Renal cortex interstitium (tissue), 11 donors: Measurements from ENCODE around the gene ADGRB2. TPM values are rescaled to one million over a fixed set of nuclear protein-coding genes. Genes with fewer than 3 reads are reported as not detected.

Source experiments
- DNase-seq, 11 donors: peaks; one replicate each; pipeline ENCODE4 v3.0.0-alpha.2; 2013; ENCODE audit warnings: low read depth in 9 of 11, low spot score in 4 of 11; ENCODE audit errors: extremely low read depth in 1 of 11
- polyA plus RNA-seq, 3 donors: library from polyadenylated mRNA; unstranded; fragments of 120-200 nt; gene quantifications; one replicate each; pipeline ENCODE4 v1.2.1, GENCODE V29; 2013; ENCODE audit not compliant: insufficient read length in 3 of 3

The ADGRB2 gene
- polyA plus RNA-seq, 3 donors = 9.7 to 17.9 (median 16.7) TPM

DNA sequence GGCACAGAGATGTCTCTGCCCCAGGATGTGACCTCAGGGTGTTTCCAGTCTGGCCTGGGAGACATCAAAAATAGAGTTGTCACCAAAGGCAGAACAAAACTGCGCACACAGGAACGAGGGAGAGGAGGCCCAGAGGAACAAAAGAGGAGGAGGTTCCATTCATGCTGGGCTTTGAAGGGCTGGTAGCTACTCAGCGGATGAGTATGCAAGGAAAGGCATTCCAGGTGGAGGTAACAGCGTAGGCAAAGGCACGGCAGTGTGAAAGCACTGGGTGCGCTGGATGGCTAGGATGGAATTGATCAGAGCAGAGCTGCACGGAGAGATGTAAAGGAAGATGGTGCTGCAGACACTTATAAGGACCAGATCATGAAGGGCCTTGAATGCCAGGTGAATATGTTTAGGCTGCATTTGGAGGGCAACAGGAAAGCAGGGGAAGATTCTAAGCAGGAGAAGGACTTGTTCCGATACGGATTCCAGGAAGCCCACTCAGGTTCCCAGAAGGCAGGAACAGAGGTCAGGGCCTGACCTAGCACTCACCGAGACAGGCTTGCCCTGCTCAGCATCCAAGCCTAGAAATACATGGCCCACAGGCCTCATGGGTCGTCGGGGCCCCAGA lies 66.7 kb downstream of the ADGRB2 start:
- no peak for DNase-seq

DNA sequence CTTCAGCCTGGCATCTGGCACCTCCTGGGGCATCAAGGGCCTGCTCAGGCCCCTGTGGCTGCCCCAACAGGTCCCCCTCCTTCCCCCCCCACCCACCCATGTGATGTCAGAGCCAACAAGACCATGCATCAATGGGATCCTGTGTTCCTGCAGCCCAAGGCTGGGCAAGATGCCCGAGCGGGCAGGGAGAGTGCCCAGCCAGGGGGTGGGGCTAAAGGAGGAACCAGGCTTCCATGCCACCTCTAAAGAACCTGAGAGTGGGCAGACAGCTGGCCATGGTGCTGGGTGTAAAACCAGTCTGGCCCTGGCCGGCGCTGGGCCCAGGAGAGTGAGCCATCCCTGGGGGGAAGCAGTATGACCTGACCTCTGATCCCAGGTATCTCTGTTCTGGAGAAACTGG lies 67.9 kb downstream of the ADGRB2 start:
- DNase-seq = no peak

DNA sequence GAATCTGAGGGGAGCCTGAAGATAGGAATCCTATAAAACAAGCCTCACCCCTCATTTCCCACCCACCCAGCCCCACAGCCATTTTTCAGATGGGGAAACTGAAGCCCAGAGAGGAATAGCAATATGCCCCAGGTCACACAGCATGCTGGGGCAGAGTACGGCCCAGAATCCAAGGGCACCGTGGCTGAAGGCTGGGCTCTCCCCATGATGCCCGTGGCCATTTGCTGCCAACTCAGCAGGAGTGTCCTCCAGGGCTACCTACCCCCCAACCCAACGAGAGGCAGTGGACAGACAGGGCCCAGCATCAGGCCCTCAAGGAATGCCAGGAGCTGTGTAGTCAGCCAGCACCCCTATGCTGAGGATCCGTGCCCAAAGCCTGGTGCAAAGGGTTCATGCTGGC lies 68.8 kb downstream of the ADGRB2 start:
- DNase-seq = no peak

- DNase-seq = no peak
These were observed 69.2 kb downstream of the ADGRB2 start for GRCh38 chr1:31694964-31695313.

DNA sequence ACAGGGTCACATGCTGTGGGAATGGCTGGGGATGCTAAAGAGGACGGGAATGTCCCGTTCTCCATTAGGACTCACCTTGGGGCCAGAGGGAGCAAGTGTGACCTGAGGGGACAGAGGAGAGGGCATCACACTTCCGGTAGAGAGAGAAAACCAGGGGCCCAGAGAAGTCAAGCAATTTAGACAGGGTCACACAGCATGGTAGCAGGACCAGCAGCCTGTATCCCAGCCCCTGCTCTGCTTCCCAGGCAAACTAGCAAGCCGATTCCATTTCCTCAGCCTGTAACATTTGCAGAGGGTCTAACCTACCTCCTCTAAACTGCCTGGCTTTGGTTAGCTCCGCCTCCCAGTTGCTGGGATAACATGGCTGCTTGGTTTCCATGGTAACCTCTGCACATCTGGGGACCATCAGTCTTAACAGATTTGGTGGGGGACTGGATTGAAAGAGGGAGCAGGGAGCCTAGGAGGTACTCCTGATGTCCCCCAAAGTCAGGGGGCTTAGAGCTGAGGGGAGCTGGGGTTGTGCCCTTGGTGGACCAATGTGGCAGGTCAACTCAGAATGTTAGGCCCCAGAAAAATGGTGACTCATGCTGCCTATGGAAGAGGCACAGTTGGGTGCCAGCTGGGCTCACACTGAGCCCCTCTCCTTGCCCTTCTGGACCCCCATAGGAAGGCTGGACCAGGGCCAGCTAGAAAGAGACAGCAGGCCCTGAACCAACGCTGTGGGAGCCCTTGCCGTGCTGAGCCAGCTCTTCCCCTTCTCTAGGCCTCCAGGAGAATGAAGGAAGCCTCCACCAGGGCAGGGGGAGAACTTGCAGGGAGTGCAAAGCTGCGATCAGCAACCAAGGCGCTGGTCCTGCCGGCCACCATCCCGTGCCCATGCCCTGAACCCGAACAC lies 69.8 kb downstream of the ADGRB2 start:
- DNase-seq = no peak

DNA sequence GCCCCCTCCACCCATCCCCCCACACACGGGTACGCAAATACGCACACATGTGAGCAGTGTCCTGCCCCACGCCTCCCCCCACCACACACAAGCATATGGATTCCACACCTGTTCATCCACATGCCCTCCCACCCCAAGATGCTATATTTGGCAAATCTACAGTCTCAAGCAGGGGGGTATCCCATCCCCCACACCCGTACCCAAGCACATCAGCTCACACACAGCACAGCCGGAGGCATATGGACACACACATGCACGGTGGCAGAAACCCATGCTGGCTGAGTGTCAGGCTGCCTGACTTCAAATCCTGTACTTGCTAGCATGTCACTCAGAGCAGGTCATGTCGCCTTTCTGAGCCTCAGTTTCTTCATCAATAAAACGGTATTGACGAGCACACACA lies 70.9 kb downstream of the ADGRB2 start:
- DNase-seq = no peak

DNA sequence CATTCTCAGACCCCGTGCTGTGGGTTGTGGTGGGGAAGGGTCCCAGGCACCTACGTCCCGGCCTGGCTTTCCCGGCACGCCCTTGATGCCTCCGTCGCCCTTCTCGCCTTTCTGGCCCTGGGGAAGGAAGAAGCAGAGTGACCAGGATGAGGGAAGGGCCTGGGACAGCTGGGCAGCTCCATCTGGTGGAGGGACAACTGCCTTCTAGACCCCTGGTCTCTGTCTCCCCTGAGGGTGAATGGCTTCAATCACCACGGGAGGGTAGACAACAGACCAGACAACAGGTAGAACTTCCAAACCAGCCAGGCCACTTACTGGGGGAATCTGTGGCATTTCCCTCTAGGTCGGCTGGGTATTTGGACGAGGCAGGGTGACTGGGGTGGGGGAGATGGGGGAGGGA lies 72.2 kb downstream of the ADGRB2 start:
- DNase-seq = no peak

DNA sequence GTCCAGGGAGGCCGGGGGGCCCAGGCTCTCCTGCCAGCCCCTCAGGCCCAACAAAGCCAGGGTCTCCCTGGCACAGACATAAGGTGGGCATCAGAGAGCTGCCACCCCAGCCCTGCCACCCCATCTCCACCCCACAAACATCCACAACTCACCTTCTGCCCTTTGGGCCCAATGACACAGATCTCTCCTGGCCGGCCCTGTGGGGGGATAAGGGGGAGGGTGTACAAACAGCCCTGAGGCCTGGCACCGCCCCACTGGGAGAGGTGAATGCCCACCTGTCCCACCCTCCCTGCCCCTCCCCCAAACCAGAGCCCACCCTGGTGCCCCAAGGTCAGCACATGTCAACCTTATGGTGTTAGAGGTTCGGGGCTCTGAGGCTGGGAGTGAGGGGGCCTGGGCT lies 72.7 kb downstream of the ADGRB2 start:
- no peak for DNase-seq

- no peak for DNase-seq
These were observed 73.2 kb downstream of the ADGRB2 start for GRCh38 chr1:31690921-31691320.

DNA sequence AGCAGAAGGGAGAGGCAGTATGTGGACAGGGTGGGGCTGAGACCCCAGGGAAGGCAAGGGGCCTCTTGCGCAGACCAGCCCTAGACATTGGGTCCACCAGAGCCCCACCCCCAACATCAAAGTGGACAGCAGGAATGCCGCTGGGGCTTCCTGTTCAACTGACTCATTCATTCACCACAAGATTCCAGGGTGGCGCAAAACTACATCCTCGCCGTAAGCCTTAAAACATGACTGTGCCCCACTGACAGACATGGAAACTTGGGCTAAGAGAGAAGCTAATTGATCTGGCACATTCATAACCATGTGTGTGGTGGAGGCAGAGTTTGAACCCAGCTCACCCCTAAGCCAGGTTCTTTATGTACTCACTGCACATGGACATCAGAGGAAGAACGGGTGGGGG lies 74.3 kb downstream of the ADGRB2 start:
- no peak for DNase-seq

- no peak for DNase-seq
These were observed 74.8 kb downstream of the ADGRB2 start for GRCh38 chr1:31689379-31689778.

DNA sequence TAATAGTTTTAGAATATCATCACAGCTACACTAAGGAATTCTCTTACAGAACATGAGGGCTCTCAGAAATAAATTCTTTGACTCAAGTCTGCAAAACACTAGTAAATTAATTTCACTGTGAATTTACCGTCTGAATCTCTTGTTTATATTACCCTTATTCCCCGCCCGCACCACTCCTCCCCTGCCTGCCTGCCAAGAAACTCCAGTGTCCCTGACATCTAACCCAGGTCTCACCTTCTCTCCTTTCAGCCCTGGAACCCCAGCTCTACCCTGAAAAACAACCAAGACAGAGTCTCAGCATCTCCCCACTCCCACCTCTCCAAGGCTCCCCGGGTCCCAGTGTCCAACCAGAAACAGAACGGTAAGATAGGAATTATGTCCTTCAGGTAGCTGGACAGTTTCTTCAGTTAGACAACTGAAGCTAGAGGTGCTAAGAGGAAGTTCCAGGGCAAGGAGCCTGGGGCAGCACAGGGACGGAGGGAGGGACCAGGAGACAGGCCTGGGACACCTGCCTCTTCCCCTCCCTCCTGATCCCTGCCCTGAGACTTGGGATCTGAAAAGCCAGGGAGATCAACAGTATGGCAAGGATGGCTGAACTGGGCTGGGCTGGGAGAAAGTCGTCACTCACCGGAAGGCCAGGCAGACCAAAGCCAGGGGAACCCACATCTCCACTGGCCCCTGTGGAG lies 75.8 kb downstream of the ADGRB2 start:
- DNase-seq = no peak

DNA sequence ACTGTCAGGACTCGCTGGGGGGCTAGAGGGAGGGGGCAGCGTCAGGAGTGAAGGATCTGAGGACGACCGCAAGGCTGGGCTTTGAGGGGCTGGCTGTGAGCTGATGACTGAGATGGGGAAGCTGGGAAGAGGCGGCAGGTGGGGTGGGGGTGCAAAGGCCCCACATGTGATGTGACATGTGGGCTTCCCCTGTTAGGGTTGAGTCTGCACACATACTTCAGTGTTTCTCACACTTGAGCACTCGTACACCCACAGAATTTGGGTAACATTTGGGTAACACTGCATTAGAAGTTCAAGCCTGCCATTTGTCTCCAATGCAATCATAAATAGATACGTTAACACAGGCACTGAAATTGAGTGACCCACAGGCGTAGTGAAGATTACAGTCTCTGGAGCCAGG lies 76.5 kb downstream of the ADGRB2 start:
- DNase-seq = no peak

- DNase-seq = no peak
These were observed 78.3 kb downstream of the ADGRB2 start for GRCh38 chr1:31685795-31686194.

DNA sequence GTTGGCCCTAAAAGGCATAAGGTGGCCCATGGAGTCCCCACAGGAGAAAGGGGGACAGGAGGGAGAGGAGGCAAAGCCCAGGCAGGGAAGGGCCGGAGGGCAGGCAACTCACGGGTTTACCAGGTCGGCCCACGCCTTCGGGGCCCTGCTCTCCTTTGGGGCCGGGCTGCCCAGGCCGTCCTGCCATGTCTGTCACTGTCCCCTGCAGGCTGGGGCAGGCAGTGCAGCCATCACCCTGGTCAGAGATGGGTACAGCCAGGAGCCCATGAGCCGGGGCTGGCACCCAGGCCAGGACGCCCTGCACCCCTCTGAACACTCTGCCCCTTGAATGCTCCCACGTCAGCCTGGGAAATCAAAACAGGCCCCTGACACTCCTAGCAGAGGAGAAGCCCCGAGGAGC lies 80.1 kb downstream of the ADGRB2 start:
- DNase-seq = no peak

DNA sequence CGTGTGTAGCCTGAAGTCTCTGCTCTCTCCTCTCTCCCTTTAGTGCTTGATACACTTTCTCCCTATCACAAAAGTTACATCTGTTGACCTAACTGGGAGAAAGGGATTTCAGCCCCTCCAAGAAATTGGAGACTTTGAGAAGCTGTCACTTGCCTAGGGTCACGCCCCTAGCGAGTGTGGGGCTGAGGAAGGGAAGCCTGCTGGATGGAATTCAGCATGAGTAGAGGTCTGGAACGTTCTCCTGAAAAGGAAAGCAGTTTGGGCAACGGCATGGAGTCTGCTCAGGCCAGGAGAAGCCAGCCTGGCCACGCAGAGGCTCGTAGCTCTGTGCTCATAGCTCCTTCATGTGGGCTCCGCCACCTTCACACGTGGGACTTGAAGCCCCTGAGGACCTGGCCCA lies 82.7 kb downstream of the ADGRB2 start:
- DNase-seq = no peak

DNA sequence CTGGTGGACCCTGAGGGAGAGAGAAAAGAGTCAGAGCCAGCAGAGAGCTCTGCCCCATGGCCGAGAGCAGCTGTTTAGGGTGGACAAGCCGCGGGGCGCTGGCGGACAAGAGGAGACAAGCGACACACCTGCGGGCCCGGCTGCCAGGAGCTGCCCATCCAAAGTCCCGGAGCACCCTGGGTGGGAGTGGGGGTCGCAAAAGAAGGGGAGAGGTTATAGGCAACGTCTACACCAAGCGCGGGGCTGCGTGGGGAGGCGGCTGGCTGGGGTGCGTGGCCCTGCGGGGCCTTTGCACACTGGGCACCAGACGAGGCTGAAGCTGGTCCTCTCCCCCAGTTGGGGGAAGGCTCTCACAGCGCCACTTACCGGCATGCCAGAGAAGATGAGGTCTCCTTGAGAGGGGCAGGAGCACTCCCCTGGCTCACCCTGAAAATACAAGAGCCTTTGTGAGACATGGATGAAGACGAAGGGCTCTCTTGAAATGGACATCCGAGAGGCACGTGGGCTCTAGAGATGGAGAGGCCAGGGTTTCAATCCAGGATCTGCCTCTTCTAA lies 84.4 kb downstream of the ADGRB2 start:
- no peak for DNase-seq

DNA sequence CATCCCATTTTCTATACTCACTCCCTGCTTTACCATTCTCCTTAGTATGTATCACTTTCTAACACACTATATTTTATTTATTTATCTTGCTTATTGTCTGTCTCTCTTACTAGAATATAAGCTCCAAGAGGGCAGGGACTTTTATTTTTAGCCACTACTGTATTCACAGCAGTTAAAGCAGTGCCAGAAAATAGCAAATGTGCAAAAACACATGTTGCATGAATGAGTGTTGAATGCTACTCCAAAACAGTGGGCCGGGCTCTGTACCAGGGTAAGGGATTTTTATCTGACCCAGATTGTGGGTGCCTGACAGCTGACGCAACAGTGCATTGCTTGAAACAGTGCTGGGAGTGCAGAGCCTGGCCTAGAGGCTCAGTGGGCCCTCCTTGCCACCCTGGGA lies 85.0 kb downstream of the ADGRB2 start:
- no peak for DNase-seq

DNA sequence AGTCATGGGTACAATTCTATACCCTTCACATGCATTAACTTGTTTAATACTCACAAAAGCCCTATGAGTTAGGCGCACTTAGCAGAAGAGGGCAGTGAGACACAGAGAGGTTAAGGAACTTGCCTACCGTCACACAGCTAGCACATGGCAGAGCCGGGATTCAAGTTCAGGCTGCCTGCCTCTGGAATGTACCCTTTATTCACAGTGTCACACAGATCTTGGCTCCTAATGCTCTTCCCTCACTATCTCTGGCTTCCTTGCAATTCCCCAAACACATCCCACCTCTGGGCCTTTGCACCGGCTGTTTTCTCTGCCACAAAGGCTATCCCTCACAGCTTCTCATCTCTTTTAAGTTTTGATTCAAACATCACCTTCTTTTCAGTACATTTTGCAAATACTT lies 85.5 kb downstream of the ADGRB2 start:
- no peak for DNase-seq

GRCh38 chr1:31677949-31678348 lies 86.2 kb downstream of the ADGRB2 start:
- no peak for DNase-seq
